Ammon's horn (tissue), 1 donor: Measurements from ENCODE around the gene USP3.
"Not testable (repeated sequence)": the region's sequence is repeated elsewhere in the genome, so short reads cannot be mapped to it uniquely, and the experiment has no call there.

Experiments
- DNase-seq: peaks from one replicate; pipeline ENCODE4 v3.0.0-alpha.2; 2016; ENCODE audit warnings: low spot score

The USP3 gene

GRCh38 chr15:63513728-63514127 lies 9.3 kb downstream of the USP3 start:
- no peak for DNase-seq

- no peak for DNase-seq
These were observed 10.1 kb downstream of the USP3 start for GRCh38 chr15:63514531-63514943.

DNA sequence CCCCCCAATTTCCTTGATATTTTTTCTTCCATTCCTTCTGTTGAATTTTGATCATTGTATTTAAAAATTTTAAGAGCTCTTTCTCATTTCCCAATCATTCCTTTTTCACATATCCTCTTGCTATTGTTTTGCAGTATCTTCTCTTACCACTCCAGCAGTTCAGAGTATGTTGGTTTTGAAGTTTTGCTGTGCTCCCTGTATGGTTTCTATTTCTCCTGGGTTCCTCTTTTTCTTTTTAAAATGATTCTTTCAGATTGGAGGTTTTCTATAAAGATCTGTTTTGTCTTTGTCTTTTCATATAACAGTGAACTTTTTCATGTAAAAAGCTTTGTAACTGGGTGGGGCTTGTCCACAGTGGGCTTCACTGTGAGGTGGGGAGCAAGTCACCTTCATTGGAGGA lies 12.8 kb downstream of the USP3 start:
- no peak for DNase-seq

- DNase-seq: no peak
These were observed 13.2 kb downstream of the USP3 start for GRCh38 chr15:63517628-63518027.

DNA sequence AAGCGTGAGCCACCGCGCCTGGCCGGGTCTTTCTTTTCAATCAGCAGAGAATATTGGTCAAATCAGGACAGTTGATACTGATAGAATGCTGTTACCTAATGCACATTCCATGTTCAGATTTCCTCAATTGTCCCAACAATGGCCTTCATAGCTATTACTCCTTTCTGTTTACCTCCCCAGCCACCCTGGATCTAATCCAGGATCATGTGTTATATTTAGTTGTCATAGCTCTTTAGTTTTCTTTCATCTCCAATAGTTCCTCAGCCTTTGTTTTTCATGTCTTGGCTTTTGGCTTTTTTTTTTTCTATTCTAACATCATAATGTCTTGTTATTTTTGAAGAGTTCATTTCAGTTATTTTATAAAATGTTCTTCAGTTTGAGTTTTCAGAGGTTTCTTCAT lies 14.6 kb downstream of the USP3 start:
- no peak for DNase-seq

DNA sequence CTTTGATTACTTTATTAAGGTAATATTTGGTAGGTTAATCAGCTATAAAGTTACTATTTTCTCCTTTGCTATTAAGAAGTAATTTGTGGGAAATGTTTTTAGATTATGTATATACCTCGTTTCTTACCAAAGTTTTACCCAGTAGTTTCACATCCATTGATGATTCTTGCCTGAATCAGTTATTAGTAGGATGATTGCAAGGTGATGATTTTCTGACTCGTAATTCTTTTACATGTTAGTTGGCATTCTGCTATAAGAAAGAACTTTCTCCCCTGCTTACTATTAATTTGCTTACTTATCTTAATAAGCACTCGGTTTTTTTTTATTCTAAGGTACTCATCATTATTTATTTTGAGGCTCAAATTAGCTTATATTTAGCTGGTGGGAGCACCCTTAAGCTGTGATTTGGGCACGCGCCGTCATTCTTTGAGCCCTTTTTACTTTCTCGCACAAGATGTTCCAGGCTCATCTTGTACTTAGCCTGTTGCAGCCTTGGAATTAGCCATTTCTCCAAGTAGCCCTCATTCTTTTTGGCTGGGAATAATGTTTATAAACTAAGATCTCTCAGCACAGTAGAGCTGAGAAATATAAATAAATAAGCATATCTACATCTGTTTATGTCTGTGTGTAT lies 15.3 kb downstream of the USP3 start:
- no peak for DNase-seq

GRCh38 chr15:63520462-63520861 lies 16.1 kb downstream of the USP3 start:
- not testable (repeated sequence) for DNase-seq

DNA sequence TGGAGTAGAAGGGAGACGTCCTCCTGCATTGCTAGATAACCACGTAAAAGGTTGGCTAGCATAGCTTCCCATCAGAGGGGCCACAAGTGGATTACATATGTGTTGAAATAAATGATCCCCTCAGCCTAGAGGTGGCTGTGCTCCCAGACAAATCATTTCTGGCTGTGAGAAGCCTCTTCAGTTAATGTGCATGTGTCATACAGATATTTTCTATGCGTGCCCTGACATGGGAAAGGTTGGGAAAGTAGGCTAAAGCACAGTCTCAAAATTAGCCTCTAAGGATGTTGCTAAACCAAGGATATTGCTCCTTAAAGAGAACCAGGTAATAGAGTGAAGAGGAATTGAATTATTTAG lies 17.8 kb downstream of the USP3 start:
- no peak for DNase-seq

GRCh38 chr15:63523306-63523990 lies 19.1 kb downstream of the USP3 start:
- DNase-seq: no peak

- no peak for DNase-seq
These were observed 20.1 kb downstream of the USP3 start for GRCh38 chr15:63524316-63525015.

DNA sequence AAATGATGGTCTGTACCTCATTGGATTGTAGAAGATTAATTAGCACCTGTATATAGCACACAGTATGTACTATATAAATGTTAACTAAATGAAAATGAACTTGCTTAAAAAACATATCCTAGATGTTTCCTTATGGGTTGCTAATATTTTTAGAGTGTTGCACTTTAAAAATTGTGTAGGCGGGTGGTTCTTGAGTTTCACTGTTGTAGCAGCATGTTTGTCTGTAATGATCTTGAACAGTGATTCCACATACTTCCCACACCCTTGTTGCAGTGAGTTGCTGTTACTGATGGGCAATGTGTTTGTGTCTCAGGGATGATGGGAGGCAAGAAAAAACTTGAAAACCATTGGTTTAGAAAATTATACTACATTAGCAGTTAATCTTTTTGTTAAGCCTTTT lies 22.0 kb downstream of the USP3 start:
- no peak for DNase-seq

- DNase-seq: no peak
These were observed 23.8 kb downstream of the USP3 start for GRCh38 chr15:63528138-63528659.

DNA sequence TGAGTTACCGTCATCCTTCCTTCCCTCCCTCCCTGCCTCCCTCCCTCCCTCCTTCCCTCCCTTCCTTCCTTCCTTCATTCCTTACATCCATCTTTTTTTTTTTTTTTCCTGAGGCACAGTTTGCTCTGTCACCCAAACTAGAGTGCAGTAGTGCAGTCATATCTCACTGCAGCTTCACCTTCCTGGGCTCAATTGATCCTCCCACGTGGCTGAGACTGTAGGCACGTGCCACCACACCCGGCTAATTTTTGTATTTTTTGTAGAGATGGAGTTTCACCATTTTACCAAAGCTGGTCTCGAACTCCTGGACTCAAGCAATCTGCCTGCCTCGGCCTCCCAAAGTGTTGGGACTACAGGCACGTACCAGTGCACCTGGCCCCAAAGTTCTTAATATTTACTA lies 25.8 kb downstream of the USP3 start:
- DNase-seq: no peak

DNA sequence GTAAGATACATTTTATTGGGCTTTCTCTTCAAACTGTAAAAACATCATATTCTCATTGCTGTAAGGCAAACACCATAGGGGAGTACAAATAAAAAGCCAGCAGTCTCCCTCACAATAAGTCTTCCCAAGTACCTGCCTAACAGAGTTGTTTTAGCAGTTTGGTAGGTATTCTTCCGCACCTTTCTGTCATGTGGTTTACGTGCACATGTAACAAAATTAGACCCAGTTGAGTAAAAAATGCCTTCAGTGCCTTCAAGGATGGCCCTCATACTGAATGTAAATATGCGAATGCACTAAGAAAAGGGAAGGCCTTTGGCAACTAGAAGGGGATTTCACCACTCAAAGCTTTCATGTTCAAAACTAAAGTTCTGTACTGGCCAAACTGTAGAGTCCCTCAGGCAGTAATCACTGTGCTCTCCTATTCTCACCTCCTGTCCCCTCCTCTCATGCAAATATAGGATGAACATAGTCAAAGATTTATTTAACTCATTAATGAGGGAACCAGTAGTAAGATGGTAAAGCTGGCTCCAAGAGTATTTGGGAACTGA lies 26.4 kb downstream of the USP3 start:
- DNase-seq: no peak

DNA sequence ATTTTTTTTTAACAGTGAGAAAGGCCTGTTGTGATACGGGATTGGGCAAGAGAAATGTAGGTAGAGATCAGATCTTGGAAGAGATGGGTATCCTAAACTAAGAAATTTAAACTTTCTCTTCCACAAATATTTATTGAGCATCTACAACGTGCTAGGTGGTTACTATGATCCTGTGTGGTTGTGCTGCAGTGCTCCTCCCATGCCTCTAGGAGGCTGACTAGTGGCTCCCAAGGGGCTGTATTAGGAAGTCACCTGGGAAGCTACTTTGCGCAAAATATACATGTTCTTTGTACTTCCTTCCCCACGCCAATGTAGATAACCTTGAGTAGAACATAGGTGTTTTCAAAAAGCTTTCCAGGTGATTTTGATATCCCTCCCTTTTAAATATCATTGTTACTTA lies 27.2 kb downstream of the USP3 start:
- no peak for DNase-seq

DNA sequence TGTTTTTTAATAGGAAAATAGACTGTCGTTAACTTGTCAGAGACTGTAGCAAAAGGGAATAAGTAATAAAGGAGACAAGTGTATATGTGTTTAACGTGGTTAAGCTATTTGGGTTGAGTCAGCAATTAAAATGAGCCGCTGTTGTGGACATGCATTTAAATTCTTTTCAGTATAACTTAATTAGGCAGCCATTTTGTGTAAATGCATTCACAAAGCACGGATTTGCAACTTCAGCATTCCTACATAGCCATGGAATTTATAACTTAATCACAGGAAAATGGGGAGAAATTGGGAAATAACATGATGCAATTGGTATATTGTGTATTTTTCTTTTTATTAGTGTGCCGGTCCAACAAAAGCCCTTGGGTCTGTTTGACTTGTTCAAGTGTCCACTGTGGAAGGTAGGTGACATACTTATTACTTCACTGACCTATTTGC lies 27.9 kb downstream of the USP3 start:
- no peak for DNase-seq

- not testable (repeated sequence) for DNase-seq
These were observed 30.5 kb downstream of the USP3 start for GRCh38 chr15:63534888-63535287.

DNA sequence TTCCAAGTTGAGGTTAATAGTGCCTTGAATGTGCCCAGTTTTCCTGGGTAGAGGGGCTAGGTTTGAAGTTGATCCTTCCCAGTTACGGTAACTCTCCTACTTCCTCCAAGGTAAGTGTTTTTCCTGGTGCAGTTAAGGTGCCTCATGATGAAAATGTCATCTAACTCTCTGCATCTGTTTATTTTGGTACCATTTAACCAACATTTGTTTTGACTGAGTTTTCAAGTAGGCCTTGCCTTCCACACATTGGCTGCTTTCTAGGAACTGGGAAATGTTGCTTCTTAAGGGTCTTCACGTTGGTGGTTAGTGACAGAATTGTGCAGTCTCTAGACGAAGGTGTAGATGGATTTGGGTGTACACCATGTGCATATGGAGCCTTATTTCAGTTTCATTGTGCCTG lies 31.3 kb downstream of the USP3 start:
- no peak for DNase-seq

DNA sequence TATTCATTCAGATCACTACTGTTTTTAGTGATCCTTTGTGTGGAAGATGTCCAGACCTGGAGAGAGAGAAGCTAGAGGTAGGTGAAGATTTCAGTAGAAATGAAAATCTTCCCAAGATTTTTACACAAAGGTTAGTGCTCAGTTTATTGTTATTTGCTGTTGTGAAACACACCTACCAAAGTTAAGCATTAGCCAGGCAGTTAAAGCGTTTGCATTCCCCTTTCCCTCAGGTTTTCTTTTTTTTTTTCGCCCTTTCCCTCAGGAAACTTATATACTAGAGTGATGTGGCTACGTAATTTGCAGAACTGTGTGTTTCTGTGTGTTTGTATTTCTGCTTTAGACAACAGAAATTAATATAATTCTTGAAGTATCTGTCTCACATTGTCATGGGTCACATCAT lies 34.5 kb downstream of the USP3 start:
- no peak for DNase-seq

DNA sequence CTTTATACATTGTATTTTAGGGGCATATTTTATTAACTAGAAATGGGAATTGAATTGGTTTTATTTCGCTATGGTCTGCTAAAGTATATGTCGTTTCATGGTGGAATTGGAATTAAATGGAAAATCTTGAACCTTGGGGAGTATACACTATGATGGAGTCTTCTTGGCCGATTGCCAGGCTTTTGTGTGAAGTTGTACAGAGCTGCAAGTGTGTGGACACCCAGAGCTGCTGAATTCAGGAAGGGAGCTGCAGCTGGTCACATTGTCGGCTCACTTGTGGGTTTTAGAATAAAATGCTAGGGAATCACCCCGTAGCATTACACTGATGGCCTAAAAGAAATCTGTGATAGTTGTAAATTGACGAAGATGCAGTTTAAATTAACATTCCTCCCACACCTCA lies 35.1 kb downstream of the USP3 start:
- DNase-seq: peak; percentile 45

GRCh38 chr15:63539998-63540397 lies 35.6 kb downstream of the USP3 start:
- no peak for DNase-seq

- no peak for DNase-seq
These were observed 36.1 kb downstream of the USP3 start for GRCh38 chr15:63540449-63540848.
